A673 (cell line): Measurements from ENCODE around the gene LCN6.

Experiments
- CTCF ChIP-seq: fragments of 300-800, 200-600 bp; sonication (generic); conservative IDR thresholded peaks from 2 replicates; pipeline ENCODE4 v1.5.1; 2017; ENCODE audit warnings: low read depth, mild to moderate bottlenecking, antibody characterized with exemption, low read length, moderate library complexity, mixed read lengths
- EZH2 ChIP-seq: fragments of 200-600 bp; sonication (generic); IDR thresholded peaks from 2 replicates; pipeline ENCODE4 v1.6.1; 2017; ENCODE audit warnings: borderline replicate concordance, low read depth, mild to moderate bottlenecking, mixed read lengths, antibody characterized with exemption, low read length; ENCODE audit not compliant: poor library complexity, severe bottlenecking

GRCh38 chr9:136751814-136752213 lies 3.5 kb upstream of the LCN6 start:
- no peak for TF ChIP-seq CTCF
- TF ChIP-seq EZH2, result no peak
